HG03097 (cell line): ENCODE data around the gene CBFA2T3.

ENCODE experiments used
- ATAC-seq: cut with Tn5 transposase; IDR thresholded peaks from one replicate; pipeline ENCODE4 v1.9.1; 2021; ENCODE audit not compliant: unreplicated experiment, low FRiP score

The CBFA2T3 gene

DNA sequence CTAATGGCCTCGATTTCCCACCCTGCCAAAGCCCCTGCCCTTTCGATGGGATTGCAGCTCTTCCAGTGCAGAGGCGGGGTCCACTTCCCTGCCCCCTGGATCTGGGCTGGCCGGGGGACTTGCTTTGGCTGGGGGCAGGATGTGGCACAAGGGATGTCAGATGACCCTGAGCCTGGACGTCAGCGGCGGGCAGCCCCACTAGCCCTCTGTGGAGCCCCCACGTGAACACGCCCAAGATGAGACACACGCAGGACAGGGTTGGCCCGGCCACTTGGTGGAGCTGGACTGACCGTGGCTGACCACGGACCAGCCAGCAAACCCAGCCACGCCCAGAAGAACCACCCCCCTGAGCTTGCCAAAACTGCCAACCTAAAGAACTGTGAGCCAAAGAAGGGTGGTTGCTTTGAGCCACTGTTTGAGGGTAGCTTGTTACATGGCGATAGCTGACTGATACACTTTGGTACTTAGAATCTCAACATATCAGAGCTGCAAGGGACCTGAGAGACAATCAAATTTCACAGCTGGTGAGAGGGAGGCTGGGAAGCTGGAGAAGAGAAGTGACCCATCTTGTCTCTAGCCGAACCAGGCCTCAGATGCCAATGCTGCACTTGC, 63.9 kb downstream of the CBFA2T3 start:
- no peak for ATAC-seq

- no peak for ATAC-seq
Measured at GRCh38 chr16:88912556-88912955, 64.5 kb downstream of the CBFA2T3 start.

DNA sequence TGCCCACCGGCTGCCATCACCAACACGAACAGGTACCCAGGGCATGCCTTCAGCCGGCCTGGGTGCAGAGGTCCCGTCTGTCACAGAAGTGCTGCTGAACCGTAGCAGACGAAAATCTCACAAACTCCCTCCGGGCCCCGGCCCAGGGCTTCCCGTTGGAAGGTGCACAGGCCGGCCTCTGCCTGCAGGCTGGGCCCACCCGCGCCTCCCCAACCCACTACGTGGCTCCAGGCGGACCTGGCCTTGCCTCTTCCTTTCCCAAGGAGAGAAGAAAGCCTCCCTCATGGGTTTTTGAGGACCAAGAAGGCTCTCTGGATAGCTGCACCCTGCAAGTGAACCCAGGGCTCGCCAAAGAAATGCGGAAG, 65.1 kb downstream of the CBFA2T3 start:
- no peak for ATAC-seq

DNA sequence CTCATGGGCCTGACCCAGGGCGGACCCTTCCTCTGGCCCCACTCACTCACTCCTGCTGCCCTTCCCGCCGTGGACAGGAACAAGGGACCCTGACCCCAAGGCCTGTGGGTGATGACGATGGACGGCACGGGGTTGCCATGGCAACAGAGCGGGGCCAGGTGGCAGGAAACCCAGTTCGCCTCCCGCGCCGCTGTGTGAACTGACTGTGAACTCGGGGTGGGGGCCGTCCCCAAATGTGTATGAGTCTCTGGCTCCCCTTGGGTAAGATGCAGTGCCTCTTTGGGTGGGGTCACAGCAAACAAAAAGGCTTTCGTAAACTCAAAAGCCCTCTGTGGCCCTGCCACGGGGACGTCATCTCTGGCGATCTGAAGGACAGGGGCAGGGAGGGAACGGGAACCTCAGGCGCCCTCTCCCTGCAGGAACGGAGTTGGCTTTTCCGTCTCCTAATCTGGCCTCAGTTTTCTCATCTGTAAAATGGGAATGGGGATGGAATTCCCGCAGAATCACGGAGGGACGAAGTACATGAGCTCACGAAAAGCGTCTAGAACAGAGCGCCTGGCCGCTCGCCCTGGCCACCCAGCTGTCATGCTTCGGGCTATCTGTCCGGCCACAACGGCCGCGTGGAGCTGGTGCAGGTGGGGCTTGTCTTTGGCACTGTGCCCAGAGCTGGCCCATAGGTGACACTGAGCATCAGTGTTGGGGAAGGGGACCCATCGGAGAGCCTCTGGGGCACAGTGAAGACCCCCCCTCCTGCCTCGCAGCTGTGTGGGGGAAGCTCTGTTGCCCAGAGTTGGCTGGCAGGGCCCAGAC, 65.7 kb downstream of the CBFA2T3 start:
- ATAC-seq: no peak

DNA sequence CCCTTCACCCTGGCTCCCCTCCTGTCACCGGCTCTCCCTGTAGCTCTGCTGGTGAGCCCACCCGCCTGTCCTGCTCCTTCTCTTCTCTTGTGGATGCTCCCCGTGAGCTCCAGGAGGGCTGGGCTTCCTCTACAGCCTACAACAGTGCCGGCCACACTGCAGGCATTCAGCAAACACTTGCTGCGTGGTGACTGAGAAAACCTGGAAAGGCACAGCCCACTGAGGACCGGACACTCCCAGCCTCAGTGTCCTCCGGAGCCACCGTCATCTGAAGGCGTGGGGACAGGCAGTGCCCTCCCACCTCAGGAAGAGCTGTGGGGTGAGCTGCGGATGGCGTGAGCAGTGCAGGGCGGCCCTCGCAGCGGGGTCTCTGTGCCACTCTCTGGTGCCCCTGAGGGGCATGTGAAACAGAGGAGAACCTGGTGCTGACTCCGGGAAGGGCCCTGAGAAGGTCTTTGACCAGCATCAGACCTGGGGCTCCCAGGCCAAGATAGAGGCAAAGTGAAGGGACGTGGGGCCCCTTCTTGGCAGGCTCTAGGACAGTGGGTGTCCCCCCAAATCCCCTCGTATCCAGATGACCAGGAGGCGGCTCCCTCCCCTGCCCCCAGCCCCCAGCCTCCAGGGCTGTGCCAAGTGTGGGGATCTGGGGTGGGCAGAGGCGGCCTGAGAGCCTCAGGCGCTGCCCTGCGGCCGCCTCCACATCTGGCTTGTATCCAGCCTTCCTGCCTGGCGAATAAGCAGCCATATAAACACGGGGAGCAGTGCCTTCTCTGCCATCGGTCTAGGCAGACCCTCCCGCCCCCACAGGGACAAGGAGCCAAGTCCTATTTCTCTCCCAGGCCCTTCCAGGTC, 66.5 kb downstream of the CBFA2T3 start:
- no peak for ATAC-seq

GRCh38 chr16:88909431-88910210, 67.4 kb downstream of the CBFA2T3 start:
- no peak for ATAC-seq

DNA sequence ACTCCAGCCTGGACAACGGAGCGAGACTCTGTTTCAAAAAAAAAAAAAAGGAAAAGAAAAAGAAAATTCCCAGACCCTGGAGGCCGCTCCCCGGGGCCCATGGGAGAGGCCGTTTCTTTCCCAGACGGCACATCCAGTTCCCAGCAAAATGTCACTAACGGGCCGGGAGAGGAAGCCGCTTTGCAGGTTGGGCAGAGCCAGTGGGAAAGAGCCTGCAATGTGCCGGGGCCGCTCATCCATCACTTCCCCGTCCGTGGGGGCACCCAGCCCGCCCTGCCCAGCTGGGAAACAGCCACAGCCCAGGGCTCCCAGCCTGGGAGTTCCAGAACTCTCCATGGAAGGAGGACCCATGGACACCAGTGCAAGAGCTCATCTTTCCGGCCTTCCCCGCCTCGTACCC, 68.7 kb downstream of the CBFA2T3 start:
- no peak for ATAC-seq

GRCh38 chr16:88907768-88908167, 69.2 kb downstream of the CBFA2T3 start:
- ATAC-seq: no peak

GRCh38 chr16:88906535-88907105, 70.4 kb downstream of the CBFA2T3 start:
- no peak for ATAC-seq

DNA sequence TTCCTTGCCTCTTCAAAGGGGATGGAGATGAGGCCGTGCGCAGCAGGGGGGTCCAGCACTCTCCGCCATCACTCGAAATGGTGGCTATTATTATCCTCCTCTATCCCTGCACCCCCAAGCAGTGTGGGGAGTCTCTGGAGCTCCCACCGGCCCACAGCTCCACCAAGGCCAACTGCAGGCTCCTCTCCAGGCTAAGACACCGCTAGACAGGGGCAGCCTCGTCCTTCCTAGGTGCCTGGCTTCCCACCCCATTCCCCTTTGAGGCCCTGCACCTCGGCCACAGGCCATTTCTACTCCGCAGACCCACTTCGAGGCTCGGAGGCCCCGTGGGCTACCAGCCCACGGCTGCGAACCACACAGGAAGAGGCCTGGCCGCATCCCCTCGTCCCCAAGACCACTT, 71.0 kb downstream of the CBFA2T3 start:
- no peak for ATAC-seq

DNA sequence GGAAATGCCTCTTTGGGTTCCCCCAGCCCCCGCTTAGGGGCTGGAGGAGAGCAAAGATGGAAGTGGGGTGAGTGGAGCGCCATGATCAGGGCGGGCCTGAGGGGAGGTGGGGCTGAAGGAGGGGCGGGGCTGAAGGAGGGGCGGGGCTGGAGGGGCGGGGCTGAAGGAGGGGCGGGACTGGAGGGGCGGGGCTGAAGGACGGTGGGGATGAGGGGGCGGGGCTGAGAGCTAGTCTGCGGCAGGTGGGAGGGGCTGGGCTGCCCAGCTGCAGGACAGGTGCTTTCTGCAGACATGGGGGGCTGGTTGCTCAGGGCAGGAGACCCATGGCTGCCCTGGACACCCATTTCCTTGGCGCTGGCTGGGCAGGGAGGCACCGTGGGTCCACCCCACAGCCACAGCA, 71.4 kb downstream of the CBFA2T3 start:
- ATAC-seq: no peak

DNA sequence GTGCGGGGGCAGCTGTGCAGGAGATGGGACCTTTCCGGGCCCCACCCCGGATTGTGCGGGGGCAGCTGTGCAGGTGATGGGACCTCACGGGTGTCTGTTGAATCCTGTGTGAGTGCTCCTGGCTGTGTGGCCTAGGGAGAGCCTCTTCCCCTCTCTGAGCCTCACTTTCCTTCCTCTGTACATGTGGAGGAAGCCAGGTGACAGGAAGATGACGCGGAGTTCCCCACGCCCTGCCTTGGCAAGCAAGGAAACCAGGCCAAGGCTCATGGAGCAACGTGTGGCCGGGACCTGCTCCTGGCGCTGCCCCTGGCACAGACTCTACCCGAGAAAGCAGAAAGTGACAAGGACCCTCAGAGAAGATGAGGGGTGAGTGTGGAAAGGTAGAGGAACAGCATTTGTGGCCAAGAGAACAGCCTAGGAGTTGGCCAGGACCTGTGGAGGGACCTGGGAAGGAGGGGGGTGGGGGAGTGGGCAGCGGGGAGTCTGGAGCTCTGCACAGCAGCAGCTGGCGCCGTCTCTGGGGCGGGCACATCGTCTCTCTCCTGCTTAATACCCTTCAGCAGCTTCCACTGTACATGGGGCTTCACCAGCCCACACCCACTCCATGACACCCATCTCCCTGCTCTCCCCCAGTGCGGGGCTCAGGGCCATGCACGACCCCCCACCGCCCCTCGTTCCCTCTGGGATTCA, 72.2 kb downstream of the CBFA2T3 start:
- no peak for ATAC-seq

DNA sequence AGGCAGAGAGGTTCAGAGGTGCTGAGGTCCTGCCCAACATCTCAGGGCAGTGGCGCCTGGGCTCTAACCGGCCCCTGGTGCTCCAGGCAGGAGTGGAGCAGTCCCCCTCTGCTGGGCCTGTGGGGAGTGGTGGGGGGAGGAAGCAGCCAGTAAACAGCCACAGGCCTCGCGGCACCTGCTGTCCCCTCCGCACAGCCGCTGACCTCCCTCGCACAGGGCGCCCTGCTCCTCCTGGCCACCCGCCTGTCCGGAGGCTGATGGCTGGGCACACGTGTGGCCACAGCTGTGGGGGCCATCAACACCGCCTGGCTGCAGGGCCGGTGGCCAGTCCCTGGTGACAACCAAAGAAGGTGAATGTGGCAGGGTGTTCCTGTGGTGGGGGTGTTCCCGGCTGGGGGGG, 73.7 kb downstream of the CBFA2T3 start:
- ATAC-seq: no peak

DNA sequence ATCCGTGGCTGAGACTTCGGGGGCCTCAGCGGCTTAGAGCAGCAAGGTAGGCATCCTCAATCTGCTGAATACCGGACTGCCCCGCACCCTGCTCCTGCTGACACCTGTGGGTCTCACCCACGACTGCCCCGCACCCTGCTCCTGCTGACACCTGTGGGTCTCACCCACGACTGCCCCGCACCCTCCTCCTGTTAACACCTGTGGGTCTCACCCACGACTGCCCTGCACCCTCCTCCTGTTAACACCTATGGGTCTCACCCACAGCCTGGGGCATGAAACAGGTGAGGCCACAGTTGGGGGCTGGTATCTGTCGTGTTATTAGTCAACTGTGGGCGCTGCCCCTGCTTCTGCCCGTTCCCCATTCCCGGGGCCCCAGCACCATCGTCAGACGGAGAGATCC, 74.3 kb downstream of the CBFA2T3 start:
- ATAC-seq: no peak

DNA sequence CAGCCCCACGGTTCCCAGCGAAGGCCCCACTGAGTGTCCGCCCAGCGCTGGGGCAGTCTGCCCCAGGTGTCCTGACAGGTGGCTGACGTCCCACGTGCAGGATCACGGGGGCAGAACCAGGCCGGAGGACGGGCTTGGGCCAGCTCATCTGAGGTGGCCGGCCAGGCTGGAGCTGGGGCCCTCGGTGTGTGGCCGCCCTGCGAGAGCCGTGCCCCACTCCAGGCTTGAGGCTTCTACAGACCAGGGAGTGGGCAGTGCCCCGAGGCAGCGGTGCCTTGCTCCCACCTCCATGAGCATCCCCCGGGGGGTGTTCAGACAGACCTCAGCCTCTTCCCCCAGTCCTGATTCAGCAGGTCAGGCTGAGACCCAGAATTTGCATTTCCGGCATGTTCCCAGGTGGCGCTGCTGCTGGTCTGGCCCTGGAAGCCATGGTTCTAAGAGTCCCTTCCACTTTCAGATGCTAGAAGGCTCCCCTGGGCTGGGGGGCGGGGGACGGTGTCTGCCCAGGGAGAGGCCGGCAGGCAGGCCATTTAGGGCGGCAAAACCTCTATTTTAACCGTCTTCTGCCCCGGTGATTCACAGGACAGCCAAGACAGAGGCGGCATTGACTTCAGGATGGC, 75.2 kb downstream of the CBFA2T3 start:
- no peak for ATAC-seq

DNA sequence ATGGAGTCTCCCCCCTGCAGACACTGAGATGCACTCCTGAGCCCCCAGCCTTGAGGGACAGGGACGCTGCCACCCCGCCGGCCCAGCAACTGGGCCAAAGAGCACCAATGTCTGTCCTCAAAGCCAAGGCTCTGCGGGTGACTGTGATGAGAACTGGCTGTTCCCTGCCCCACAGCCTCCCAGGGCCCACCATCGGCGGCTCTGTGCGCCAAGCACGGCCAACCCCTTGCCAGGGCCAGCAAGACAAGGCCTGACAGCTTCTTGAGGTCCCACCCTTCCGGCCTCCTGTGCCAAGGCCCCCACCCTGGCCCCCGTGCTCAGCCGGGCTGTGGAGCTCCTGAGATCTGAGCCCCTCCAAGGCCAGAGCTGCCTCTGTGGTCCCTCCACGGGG, 76.3 kb downstream of the CBFA2T3 start:
- ATAC-seq: no peak

DNA sequence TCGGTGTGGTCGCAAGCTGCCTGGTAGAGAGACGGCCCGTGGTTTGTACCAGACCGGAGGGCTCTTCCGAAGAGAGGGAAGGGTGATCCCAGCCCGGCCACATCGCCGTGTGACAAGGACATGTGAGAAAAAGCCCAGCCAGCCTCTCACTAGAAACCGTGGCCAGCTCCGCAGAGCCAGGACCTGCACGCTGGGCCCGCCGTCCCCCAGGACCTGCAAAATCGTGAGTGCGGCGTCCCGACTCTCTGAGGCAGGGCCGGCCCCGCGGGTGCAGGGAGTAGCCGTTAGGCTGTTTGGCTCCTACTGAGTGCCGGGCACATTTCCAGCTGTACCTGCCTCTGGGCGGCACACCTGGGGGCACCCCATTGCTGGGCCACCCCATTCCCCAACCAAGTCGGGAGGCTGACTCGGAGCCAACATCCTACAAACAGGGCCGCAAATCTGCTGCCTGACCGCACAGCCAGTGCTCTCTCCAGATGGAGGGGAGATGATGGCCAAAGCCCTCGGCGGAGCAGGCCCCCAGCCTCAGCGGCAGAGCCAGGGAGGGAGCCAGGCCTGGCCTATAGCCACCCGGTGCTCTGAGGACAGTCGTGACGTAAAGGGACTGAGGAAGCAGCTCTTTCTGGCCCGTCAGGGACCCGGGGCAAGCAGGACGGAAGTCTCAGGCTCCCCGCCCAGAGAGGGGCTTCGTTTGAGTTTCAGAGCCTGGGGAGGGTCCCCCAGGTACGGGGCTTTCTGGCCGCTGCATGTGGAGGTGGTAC, 76.9 kb downstream of the CBFA2T3 start:
- ATAC-seq: no peak

DNA sequence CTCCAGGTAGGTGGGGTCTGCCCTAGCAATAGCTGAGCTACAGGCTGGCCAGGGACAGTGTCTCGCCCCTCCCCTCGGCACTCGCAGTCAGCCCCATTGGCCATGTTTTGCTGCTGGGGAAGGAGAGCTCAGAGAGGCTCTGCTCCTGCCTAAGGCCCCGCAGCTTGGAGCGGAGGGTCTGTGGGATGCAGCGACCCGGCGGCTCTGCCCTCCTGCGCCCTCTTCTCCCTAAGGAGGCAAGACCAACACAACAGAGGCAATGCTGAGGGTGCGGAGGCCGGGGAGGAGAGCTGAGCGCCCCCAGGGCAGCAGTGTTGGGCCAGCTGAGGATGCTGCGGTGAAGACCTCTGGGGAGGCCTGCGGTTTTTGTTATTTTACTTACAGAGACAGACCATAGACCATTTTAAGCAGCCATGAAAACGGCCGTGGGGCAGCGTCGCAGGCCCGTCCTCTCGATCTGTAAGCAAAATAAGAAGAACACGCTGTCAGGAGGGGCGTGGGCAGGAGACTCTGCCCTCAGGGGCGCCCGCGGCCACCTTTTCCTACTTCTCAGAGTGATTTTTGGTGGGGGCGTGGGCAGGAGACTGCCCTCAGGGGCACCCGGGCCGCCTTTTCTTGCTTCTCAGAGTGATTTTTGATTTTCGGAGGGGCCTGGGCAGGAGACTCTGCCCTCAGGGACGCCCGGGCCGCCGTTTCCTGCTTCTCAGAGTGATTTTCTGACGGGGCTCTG, 79.1 kb downstream of the CBFA2T3 start:
- no peak for ATAC-seq
